Measurements from ENCODE around the gene PDE4D.

GRCh38 chr5:59746241-59746765 lies 147.2 kb downstream of the PDE4D start:
- TF ChIP-seq, protein P1, sequence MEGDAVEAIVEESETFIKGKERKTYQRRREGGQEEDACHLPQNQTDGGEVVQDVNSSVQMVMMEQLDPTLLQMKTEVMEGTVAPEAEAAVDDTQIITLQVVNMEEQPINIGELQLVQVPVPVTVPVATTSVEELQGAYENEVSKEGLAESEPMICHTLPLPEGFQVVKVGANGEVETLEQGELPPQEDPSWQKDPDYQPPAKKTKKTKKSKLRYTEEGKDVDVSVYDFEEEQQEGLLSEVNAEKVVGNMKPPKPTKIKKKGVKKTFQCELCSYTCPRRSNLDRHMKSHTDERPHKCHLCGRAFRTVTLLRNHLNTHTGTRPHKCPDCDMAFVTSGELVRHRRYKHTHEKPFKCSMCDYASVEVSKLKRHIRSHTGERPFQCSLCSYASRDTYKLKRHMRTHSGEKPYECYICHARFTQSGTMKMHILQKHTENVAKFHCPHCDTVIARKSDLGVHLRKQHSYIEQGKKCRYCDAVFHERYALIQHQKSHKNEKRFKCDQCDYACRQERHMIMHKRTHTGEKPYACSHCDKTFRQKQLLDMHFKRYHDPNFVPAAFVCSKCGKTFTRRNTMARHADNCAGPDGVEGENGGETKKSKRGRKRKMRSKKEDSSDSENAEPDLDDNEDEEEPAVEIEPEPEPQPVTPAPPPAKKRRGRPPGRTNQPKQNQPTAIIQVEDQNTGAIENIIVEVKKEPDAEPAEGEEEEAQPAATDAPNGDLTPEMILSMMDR (conservative IDR thresholded peaks at IDR 0.05; ENCODE audit: low read depth, low read length): no peak
- no peak for TF ChIP-seq MAFK (IDR thresholded peaks at IDR 0.05; ENCODE audit: low read depth, low read length)
- no peak for TF ChIP-seq POLR2A (IDR thresholded peaks at IDR 0.05; ENCODE audit: low read depth, low read length)
- TF ChIP-seq, protein P2, sequence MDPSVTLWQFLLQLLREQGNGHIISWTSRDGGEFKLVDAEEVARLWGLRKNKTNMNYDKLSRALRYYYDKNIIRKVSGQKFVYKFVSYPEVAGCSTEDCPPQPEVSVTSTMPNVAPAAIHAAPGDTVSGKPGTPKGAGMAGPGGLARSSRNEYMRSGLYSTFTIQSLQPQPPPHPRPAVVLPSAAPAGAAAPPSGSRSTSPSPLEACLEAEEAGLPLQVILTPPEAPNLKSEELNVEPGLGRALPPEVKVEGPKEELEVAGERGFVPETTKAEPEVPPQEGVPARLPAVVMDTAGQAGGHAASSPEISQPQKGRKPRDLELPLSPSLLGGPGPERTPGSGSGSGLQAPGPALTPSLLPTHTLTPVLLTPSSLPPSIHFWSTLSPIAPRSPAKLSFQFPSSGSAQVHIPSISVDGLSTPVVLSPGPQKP (IDR thresholded peaks at IDR 0.05; ENCODE audit: borderline replicate concordance, low read depth, low read length): no peak
- TF ChIP-seq RAD21 (IDR thresholded peaks at IDR 0.05; ENCODE audit: low read length): no peak

All from IMR-90 (cell line).